ENCODE results near the gene SIL1.

DNA sequence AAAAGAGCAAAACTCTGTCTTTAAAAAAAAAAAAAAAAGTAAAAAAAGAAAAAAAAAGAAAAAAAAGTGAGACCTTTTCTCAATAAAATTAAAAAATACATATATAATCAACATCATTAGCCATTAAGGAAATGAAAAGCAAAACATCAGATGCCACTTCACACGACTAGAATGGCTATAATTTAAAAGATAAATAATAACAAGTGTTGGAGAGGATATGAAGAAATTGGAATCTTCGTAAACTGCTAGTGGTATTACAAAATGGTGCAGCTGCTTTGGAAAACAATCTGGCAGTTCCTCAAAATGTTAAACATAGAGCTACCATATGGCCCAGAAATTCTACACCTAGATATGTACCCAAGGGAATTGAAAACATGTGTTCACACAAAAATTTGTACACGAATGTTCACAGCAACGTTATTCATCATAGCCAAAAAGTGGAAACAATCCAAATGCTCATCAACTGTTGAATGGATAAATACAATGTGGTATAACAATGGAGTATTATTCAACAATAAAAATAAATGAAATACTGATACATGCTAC lies 45.3 kb upstream of the SIL1 start:
- TF ChIP-seq, protein P1, sequence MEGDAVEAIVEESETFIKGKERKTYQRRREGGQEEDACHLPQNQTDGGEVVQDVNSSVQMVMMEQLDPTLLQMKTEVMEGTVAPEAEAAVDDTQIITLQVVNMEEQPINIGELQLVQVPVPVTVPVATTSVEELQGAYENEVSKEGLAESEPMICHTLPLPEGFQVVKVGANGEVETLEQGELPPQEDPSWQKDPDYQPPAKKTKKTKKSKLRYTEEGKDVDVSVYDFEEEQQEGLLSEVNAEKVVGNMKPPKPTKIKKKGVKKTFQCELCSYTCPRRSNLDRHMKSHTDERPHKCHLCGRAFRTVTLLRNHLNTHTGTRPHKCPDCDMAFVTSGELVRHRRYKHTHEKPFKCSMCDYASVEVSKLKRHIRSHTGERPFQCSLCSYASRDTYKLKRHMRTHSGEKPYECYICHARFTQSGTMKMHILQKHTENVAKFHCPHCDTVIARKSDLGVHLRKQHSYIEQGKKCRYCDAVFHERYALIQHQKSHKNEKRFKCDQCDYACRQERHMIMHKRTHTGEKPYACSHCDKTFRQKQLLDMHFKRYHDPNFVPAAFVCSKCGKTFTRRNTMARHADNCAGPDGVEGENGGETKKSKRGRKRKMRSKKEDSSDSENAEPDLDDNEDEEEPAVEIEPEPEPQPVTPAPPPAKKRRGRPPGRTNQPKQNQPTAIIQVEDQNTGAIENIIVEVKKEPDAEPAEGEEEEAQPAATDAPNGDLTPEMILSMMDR (IDR thresholded peaks at IDR 0.05; ENCODE audit: low read depth, low read length, poor library complexity, severe bottlenecking) = no peak
- TF ChIP-seq EZH2phosphoT487 (IDR thresholded peaks at IDR 0.05; ENCODE audit: borderline replicate concordance, low read length) = no peak
